Measurements from ENCODE around the gene ZSCAN10. TPM values are rescaled to one million over a fixed set of nuclear protein-coding genes. Genes with fewer than 3 reads are reported as not detected.

The ZSCAN10 gene
- total RNA-seq, 1 experiment from 2014 or later, result 0.76 TPM

DNA sequence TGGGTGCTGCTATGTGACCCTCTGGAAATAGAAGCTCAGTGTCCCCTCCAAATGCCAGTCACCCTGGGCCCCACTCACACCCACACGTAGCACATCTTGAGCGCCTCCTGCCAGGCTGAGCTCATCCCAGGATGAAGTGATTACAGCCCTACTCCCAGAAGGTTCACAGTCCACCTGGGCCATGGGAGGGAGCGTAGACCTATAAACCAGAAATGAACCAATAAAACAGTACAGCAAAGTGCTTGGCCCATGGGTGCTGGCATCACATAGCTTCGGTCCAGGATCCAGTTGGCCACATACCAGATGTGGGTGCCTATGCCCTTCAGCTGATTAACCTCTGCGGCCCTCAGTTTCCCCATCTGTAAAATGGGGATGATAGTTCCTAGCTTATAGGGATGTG lies 60.2 kb downstream of the ZSCAN10 start:
- ChIA-PET CTCF (interaction anchor here (1.2 to 1.9 kb wide), 2 partner anchors 8 to 11 kb away, joined by 3 to 15 read pairs; no protein-coding TSS in a partner anchor), RAD21 (ENCODE audit: low non-redundant PET in 1 of 2, low total read pairs in 2 of 2, uncharacterized antibody in 2 of 2, unreplicated experiment in 2 of 2) (no interaction called here), POLR2A (interaction anchor here (1.0 to 2.0 kb wide), 4 partner anchors 10 to 17 kb away, joined by 3 to 16 read pairs (median 6); partner anchors contain the start of genes HCFC1R1 and THOC6)
- DNase-seq (ENCODE audit: low read depth, low spot score), result no peak
- Histone ChIP-seq H2AFZ (ENCODE audit: low read depth, low read length, poor library complexity, severe bottlenecking) (no peak overlapping the region), H3K4me2 (ENCODE audit: low read length) (peak overlapping the region; percentile 44), H3K9me3 (ENCODE audit: control insufficient read depth in 1 of 2, insufficient read depth in 1 of 2, low read depth in 1 of 2, low read length in 2 of 2) (no peaks in the 10 kb centered on the region), H3K79me2 (ENCODE audit: insufficient read depth, low read length) (no peaks in the 10 kb centered on the region), H3K36me3 (ENCODE audit: control insufficient read depth in 1 of 2, insufficient read depth in 2 of 2, low read length in 2 of 2) (no peaks in the 10 kb centered on the region), H3K9ac (ENCODE audit: low read length) (no peak overlapping the region), H3K4me1 (ENCODE audit: control insufficient read depth in 1 of 2, insufficient read depth in 2 of 2, low read length in 2 of 2) (peaks cover 24 to 62% of the 10 kb centered on the region in 2 experiments), H3K27ac (ENCODE audit: low read depth, low read length) (no peak overlapping the region), H3K9me2 (ENCODE audit: insufficient read depth) (no peaks in the 10 kb centered on the region), H3K4me3 (replicated peaks in 1 of 2; ENCODE audit: low read depth in 1 of 2, low read length in 2 of 2) (no peak overlapping the region), H3K27me3 (ENCODE audit: insufficient read depth, low read length) (no peaks in the 10 kb centered on the region), H4K20me1 (ENCODE audit: insufficient read depth) (no peaks in the 10 kb centered on the region)
- BruUV-seq (replicated peaks), result no TSS peak
- TF ChIP-seq POLR2AphosphoS5 (IDR thresholded peaks at IDR 0.05; ENCODE audit: low read depth, low read length) (no peak), EGR1 (IDR thresholded peaks at IDR 0.05; ENCODE audit: low read depth) (no peak), JUND (IDR thresholded peaks at IDR 0.05) (no peak), EZH2 (IDR thresholded peaks at IDR 0.05) (no peak), ZFX (IDR thresholded peaks at IDR 0.05) (no peak), RAD21 (IDR thresholded peaks at IDR 0.05; ENCODE audit: low read depth) (no peak), SP1 (IDR thresholded peaks at IDR 0.05; ENCODE audit: low read depth) (no peak), EZH2phosphoT487 (IDR thresholded peaks at IDR 0.05; ENCODE audit: borderline replicate concordance) (no peak), CBX3 (IDR thresholded peaks at IDR 0.05; ENCODE audit: low read depth) (no peak)
- TF ChIP-seq, protein P1, sequence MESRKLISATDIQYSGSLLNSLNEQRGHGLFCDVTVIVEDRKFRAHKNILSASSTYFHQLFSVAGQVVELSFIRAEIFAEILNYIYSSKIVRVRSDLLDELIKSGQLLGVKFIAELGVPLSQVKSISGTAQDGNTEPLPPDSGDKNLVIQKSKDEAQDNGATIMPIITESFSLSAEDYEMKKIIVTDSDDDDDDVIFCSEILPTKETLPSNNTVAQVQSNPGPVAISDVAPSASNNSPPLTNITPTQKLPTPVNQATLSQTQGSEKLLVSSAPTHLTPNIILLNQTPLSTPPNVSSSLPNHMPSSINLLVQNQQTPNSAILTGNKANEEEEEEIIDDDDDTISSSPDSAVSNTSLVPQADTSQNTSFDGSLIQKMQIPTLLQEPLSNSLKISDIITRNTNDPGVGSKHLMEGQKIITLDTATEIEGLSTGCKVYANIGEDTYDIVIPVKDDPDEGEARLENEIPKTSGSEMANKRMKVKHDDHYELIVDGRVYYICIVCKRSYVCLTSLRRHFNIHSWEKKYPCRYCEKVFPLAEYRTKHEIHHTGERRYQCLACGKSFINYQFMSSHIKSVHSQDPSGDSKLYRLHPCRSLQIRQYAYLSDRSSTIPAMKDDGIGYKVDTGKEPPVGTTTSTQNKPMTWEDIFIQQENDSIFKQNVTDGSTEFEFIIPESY (IDR thresholded peaks at IDR 0.05; ENCODE audit: extremely low read depth, insufficient replicate concordance, low read length), result no peak
- TF ChIP-seq, protein P2, sequence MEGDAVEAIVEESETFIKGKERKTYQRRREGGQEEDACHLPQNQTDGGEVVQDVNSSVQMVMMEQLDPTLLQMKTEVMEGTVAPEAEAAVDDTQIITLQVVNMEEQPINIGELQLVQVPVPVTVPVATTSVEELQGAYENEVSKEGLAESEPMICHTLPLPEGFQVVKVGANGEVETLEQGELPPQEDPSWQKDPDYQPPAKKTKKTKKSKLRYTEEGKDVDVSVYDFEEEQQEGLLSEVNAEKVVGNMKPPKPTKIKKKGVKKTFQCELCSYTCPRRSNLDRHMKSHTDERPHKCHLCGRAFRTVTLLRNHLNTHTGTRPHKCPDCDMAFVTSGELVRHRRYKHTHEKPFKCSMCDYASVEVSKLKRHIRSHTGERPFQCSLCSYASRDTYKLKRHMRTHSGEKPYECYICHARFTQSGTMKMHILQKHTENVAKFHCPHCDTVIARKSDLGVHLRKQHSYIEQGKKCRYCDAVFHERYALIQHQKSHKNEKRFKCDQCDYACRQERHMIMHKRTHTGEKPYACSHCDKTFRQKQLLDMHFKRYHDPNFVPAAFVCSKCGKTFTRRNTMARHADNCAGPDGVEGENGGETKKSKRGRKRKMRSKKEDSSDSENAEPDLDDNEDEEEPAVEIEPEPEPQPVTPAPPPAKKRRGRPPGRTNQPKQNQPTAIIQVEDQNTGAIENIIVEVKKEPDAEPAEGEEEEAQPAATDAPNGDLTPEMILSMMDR (IDR thresholded peaks at IDR 0.05 in 2 of 3, conservative IDR thresholded peaks at IDR 0.05 in 1 of 3; ENCODE audit: borderline replicate concordance in 1 of 3, insufficient read depth in 1 of 3, low read depth in 2 of 3, low read length in 2 of 3), result no peak
- TF ChIP-seq, protein P3, sequence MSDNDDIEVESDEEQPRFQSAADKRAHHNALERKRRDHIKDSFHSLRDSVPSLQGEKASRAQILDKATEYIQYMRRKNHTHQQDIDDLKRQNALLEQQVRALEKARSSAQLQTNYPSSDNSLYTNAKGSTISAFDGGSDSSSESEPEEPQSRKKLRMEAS (IDR thresholded peaks at IDR 0.05), result no peak
- no peak for ATAC-seq
- intact Hi-C loops (cut with micrococcal nuclease), result no loop called here

Other genes starting within 250 kb of the ZSCAN10 start
- gene PRSS22, start 241.1 kb downstream of the ZSCAN10 start, total RNA-seq (2021; ENCODE audit: unreplicated experiment), result 20.2 TPM
- 33.7 TPM for gene FLYWCH2, start 216.1 kb downstream of the ZSCAN10 start, total RNA-seq (2021; ENCODE audit: unreplicated experiment)
- 66.6 TPM for gene FLYWCH1, start 187.4 kb downstream of the ZSCAN10 start, total RNA-seq (2021; ENCODE audit: unreplicated experiment)
- gene KREMEN2, start 135.0 kb downstream of the ZSCAN10 start, total RNA-seq (2021; ENCODE audit: unreplicated experiment), result 14.1 TPM
- gene PAQR4, start 129.9 kb downstream of the ZSCAN10 start, total RNA-seq (2021; ENCODE audit: unreplicated experiment), result 45.6 TPM
- 104 TPM for gene PKMYT1, start 118.8 kb downstream of the ZSCAN10 start, total RNA-seq (2021; ENCODE audit: unreplicated experiment)
- 0.76 TPM for gene CLDN9, start 86.4 kb downstream of the ZSCAN10 start, total RNA-seq (2021; ENCODE audit: unreplicated experiment)
- gene CLDN6, start 81.1 kb downstream of the ZSCAN10 start, total RNA-seq (2021; ENCODE audit: unreplicated experiment), result 0.49 TPM
- gene TNFRSF12A, start 78.9 kb downstream of the ZSCAN10 start, total RNA-seq (2021; ENCODE audit: unreplicated experiment), result 188 TPM
- gene HCFC1R1, start 75.4 kb downstream of the ZSCAN10 start, total RNA-seq (2021; ENCODE audit: unreplicated experiment), result 60.0 TPM
- 62.9 TPM for gene THOC6, start 75.3 kb downstream of the ZSCAN10 start, total RNA-seq (2021; ENCODE audit: unreplicated experiment)
- gene BICDL2, start 62.4 kb downstream of the ZSCAN10 start, total RNA-seq (2021; ENCODE audit: unreplicated experiment), result 21.3 TPM
- gene MMP25, start 52.7 kb downstream of the ZSCAN10 start, total RNA-seq (2021; ENCODE audit: unreplicated experiment), result 2.5 TPM
- gene IL32, start 33.7 kb downstream of the ZSCAN10 start, total RNA-seq (2021; ENCODE audit: unreplicated experiment), result 13.7 TPM
- gene ZNF205, start 13.3 kb upstream of the ZSCAN10 start, total RNA-seq (2021; ENCODE audit: unreplicated experiment), result 17.0 TPM
- gene ZNF213, start 35.7 kb upstream of the ZSCAN10 start, total RNA-seq (2021; ENCODE audit: unreplicated experiment), result 11.0 TPM
- not detected for gene OR1F1, start 88.9 kb upstream of the ZSCAN10 start, total RNA-seq (2021; ENCODE audit: unreplicated experiment)
- gene ZNF200, start 135.9 kb upstream of the ZSCAN10 start, total RNA-seq (2021; ENCODE audit: unreplicated experiment), result 8.8 TPM
- gene MEFV, start 157.3 kb upstream of the ZSCAN10 start, total RNA-seq (2021; ENCODE audit: unreplicated experiment), result 0.15 TPM
- 31.4 TPM for gene ZNF263, start 184.2 kb upstream of the ZSCAN10 start, total RNA-seq (2021; ENCODE audit: unreplicated experiment)
- 0.49 TPM for gene TIGD7, start 206.1 kb upstream of the ZSCAN10 start, total RNA-seq (2021; ENCODE audit: unreplicated experiment)
- gene ZNF75A, start 206.2 kb upstream of the ZSCAN10 start, total RNA-seq (2021; ENCODE audit: unreplicated experiment), result 10.3 TPM

Measured in HCT116 (cell line).